K562 (cell line): ENCODE data around the gene PRM2. TPM values are rescaled to one million over a fixed set of nuclear protein-coding genes. Genes with fewer than 3 reads are reported as not detected.

Source experiments
- ATAC-seq: fragments of 200-7000 bp; cut with Tn5 transposase; 3 replicates; pipeline ENCODE4 v1.9.1; 2020; ENCODE audit warnings: moderate library complexity
- BruUV-seq: library from RNA; stranded (reverse); fragments of 400-500 nt; replicated peaks from 2 replicates; lab custom pipeline; 2021; lab: Mats Ljungman, UMichigan
- CTCF ChIA-PET: fragments of 300-600 bp; formaldehyde crosslinking; extraction: SDS; loops from one replicate; lab custom pipeline; 2021; ENCODE audit warnings: low intra/inter-chr PET ratio; lab: Yijun Ruan, JAX
- POLR2A ChIA-PET: fragments of 300-600, 350-650 bp; sonication (Branson Sonifier 250); formaldehyde crosslinking; extraction: SDS; loops from one replicate; lab custom pipeline; 2021; ENCODE audit warnings: antibody characterized with exemption, inconsistent platforms; lab: Yijun Ruan, JAX
- DNase-seq, 4 experiments: peaks; one replicate each; pipeline versions ENCODE4 v3.0.0 to v3.0.0-alpha.2; 2011 to 2018; ENCODE audit warnings: low spot score in 3 of 4, mixed read lengths in 3 of 4; ENCODE audit errors: extremely low read depth in 1 of 4
- FAIRE-seq: peaks from 2 replicates; lab custom pipeline; 2011; peaks lifted over from hg19 to GRCh38; lab: Jason Lieb, UNC
- H2AFZ ChIP-seq: 2 replicates; pipeline ENCODE4 v1.6.0; 2011; ENCODE audit warnings: low read depth, low read length, control low read depth, inconsistent platforms
- H3K27ac ChIP-seq: fragments of 200-600 bp; 3 replicates; pipeline ENCODE4 v1.8.0; 2011; ENCODE audit warnings: low read depth, mild to moderate bottlenecking, control low read depth, inconsistent platforms, low read length, moderate library complexity, mixed read lengths; ENCODE audit errors: extremely low read depth
- H3K27me3 ChIP-seq, 2 experiments: fragments of 300-600 bp in 1 of 2; 2 replicates in 1 of 2; 3 replicates in 1 of 2; pipeline versions ENCODE4 v1.6.0 to v1.8.0; 2011; ENCODE audit warnings: inconsistent platforms in 2 of 2, low read length in 2 of 2, mild to moderate bottlenecking in 1 of 2, mixed read lengths in 1 of 2, moderate library complexity in 1 of 2; ENCODE audit not compliant: control insufficient read depth in 2 of 2, insufficient read depth in 2 of 2
- H3K36me3 ChIP-seq: fragments of 300-600 bp; 3 replicates; pipeline ENCODE4 v1.8.0; 2011; ENCODE audit warnings: mild to moderate bottlenecking, low read length, inconsistent platforms; ENCODE audit not compliant: control insufficient read depth, insufficient read depth
- H3K4me1 ChIP-seq, 2 experiments: fragments of 200-600 bp in 1 of 2; replicated peaks in 1 of 2; 2 replicates in 1 of 2; 3 replicates in 1 of 2; pipeline versions ENCODE4 v1.5.1 to v1.8.0; 2011; ENCODE audit warnings: inconsistent platforms in 2 of 2, low read length in 2 of 2, mild to moderate bottlenecking in 1 of 2, mixed read lengths in 1 of 2, moderate library complexity in 1 of 2; ENCODE audit not compliant: control insufficient read depth in 2 of 2, insufficient read depth in 2 of 2
- H3K4me2 ChIP-seq: 2 replicates; pipeline ENCODE4 v1.6.1; 2011; ENCODE audit warnings: low read length, control low read depth, inconsistent platforms, mixed read lengths; ENCODE audit not compliant: insufficient read depth
- H3K4me3 ChIP-seq: fragments of 200-600 bp; sonication (generic), shearing (Covaris generic); 2 replicates; pipeline ENCODE4 v1.5.1; 2016; ENCODE audit warnings: control low read depth, inconsistent platforms
- H3K79me2 ChIP-seq: fragments of 200-600 bp; 3 replicates; pipeline ENCODE4 v1.8.0; 2011; ENCODE audit warnings: low read length, inconsistent platforms; ENCODE audit not compliant: control insufficient read depth, insufficient read depth
- H3K9ac ChIP-seq, 2 experiments: 2 replicates each; pipeline versions ENCODE4 v1.6.0 to v1.6.1; 2011; ENCODE audit warnings: low read depth in 2 of 2, low read length in 2 of 2, control low read depth in 1 of 2, inconsistent platforms in 1 of 2, mild to moderate bottlenecking in 1 of 2, mixed read lengths in 1 of 2; ENCODE audit not compliant: insufficient read depth in 1 of 2
- H3K9me1 ChIP-seq: one replicate; pipeline ENCODE4 v1.6.0; 2011; ENCODE audit warnings: inconsistent platforms, mild to moderate bottlenecking, low read length, moderate library complexity; ENCODE audit not compliant: control insufficient read depth, insufficient read depth
- H3K9me3 ChIP-seq: replicated peaks from 2 replicates; pipeline ENCODE4 v1.5.1; 2011; ENCODE audit warnings: low read depth, low read length, inconsistent platforms; ENCODE audit not compliant: control insufficient read depth, insufficient read depth
- H4K20me1 ChIP-seq: replicated peaks from 2 replicates; pipeline ENCODE4 v1.6.1; 2011; ENCODE audit warnings: low read length, inconsistent platforms, mixed read lengths; ENCODE audit not compliant: control insufficient read depth, insufficient read depth
- BCOR ChIP-seq: fragments of 450-650 bp; IDR thresholded peaks from 2 replicates; pipeline ENCODE4 v1.6.1; 2016
- DPF2 ChIP-seq: fragments of 450-650 bp; IDR thresholded peaks from 2 replicates; pipeline ENCODE4 v1.6.1; 2016
- RBM25 ChIP-seq: fragments of 200-400 bp; formaldehyde crosslinking; IDR thresholded peaks from 2 replicates; pipeline ENCODE4 v1.6.1; 2018; ENCODE audit warnings: low read length, low read depth, moderate library complexity; ENCODE audit not compliant: severe bottlenecking
- ZFP36 ChIP-seq: fragments of 150-350 bp; IDR thresholded peaks from 2 replicates; pipeline ENCODE4 v1.6.1; 2018; ENCODE audit warnings: low read length, low read depth; ENCODE audit not compliant: partially characterized antibody
- ZNF77 ChIP-seq: fragments of 250-450 bp; sonication (Bioruptor Pico); IDR thresholded peaks from 2 replicates; pipeline ENCODE4 v1.5.0; 2020
- WGBS: fragments of 100-300 bp; shearing (Covaris generic); methylation state at CpG from one replicate; pipeline ENCODE4 v1.1.6; 2016; ENCODE audit warnings: low coverage, mixed read lengths; ENCODE audit not compliant: insufficient coverage; ENCODE audit errors: missing lambda C conversion rate; 5-methylcytosine and 5-hydroxymethylcytosine counted together
- in situ Hi-C: fragments of 300-500 bp; cut with MboI; formaldehyde crosslinking; loops from 4 replicates; pipeline ENCODE4 v1.15.0; 2018; ENCODE audit warnings: inconsistent platforms, mixed read lengths
- intact Hi-C: fragments of 100-400 bp; cut with micrococcal nuclease; formaldehyde crosslinking; loops from 2 replicates; pipeline ENCODE4 v1.14.2; 2022
- microRNA-seq: library from miRNA; unstranded; fragments of <30 nt; microRNA quantifications from one replicate; pipeline ENCODE4, GENCODE V29; 2018; ENCODE audit warnings: borderline microRNAs expressed
- polyA plus RNA-seq, 8 experiments: library from polyadenylated mRNA; depleted of rRNA in 4 of 8; stranded (reverse) in 5 of 8; unstranded in 3 of 8; fragments of >200 nt; fragmentation: Nextera tagmentation in 2 of 8; fragmentation: Illumina TruSeq in 1 of 8; extraction: Ambion mirVana in 2 of 8; extraction: Trizol in 1 of 8; gene quantifications; 2 replicates each; pipeline versions ENCODE4 v1.2.1 to v1.2.3, GENCODE V29; 2011 to 2014; ENCODE audit warnings: inconsistent platforms in 1 of 8, missing spikeins in 1 of 8
- small RNA-seq: library from RNA; depleted of rRNA; stranded (forward); fragments of <200 nt; gene quantifications from one replicate; pipeline ENCODE3, GENCODE V24; 2014
- total RNA-seq, 7 experiments: library from RNA; depleted of rRNA in 6 of 7; stranded (reverse); fragments of >200 nt in 6 of 7; fragmentation: Illumina TruSeq in 2 of 7; extraction: Trizol in 2 of 7; gene quantifications; 2 replicates each; pipeline versions ENCODE4 v1.2.1 to v1.2.3, GENCODE V29; 2011 to 2021; ENCODE audit warnings: low replicate concordance in 1 of 7

Gene PRM2
- total and polyA plus RNA-seq, 9 of the 15 experiments (the other 6 are each of a cell fraction or from before 2014, with no cell fraction given), result not detected

DNA sequence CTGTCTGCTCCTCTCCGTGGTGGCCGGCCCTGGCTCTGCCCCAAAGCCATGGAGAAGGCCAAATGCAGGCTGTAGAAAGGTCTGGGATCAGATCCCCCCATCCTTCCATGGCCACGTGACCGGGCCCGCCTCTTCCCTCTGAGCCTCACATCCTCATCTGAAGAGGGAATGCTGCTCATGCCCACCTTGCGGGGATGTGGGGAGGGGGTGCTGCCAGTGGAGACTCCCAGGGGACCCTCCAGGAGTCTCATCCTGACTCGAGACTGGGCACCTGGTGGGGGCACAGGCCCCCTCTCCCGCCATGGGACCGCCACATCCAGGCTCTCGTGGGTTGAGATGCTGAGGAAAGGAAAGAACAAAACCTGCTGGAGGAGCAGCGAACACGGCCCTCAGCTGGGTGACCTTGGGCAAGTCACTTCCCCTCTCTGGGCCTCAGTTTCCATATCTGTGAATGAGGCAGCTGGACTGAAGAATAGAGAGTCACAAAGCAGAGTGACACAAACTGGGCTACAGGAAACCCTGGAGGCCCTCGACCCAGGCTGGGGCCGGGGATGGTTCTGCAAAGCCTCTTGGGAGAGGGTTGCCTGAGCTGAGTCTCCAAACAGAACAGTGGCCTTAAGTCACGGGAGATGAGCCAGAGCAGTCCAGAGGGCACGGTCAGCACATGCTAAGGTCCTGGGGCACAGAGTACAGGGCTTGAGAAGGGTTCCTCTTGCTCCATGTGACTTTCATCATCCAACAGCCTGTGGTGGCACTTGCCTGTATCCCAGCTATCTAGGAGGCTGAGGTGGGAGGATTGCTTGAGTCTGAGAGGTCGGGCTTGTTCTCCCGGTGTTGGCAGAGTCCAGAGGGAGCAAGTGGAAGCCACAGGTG, 50.4 kb downstream of the PRM2 start:
- DNase-seq, result no peak
- no peaks in the 10 kb centered on the region for H3K9me3 ChIP-seq
- in situ Hi-C loops, result no loop called here
- no peak for FAIRE-seq
- no peaks in the 10 kb centered on the region for H3K79me2 ChIP-seq
- H3K9me1 ChIP-seq, result no peaks in the 10 kb centered on the region
- ATAC-seq, result no peak
- H4K20me1 ChIP-seq, result no peaks in the 10 kb centered on the region
- H3K4me1 ChIP-seq, result peaks cover 8 to 22% of the 10 kb centered on the region in 2 experiments
- no peak overlapping the region for H3K4me3 ChIP-seq
- 72% methylated on average over 14 of the region's 18 CpGs for WGBS
- TF ChIP-seq RBM25 (peak; percentile 83), ZFP36 (peak; percentile 4), BCOR (peak; percentile 52), DPF2 (no peak), ZNF77 (CRISPR knock-in tag) (no peak)
- H3K9ac ChIP-seq, result 0 out of 4 replicates have a peak overlapping the region, but pooled peaks of 1 of the 2 experiments have one; percentile 17
- no peaks in the 10 kb centered on the region for H3K36me3 ChIP-seq
- H3K4me2 ChIP-seq, result no peak overlapping the region
- H2AFZ ChIP-seq, result no peak overlapping the region
- no peaks in the 10 kb centered on the region for H3K27me3 ChIP-seq
- ChIA-PET POLR2A (interaction anchor here (0.6 to 0.8 kb wide), 2 partner anchors 29 to 228 kb away, joined by 3 to 4 read pairs; no protein-coding TSS in a partner anchor), CTCF (no interaction called here)
- BruUV-seq, result no TSS peak
- H3K27ac ChIP-seq, result no peak overlapping the region
- intact Hi-C loops, result no loop called here

Small RNA genes lying within 50 kb of the gene (microRNA-seq; reads per million reads assigned to microRNA genes)
- not detected for gene MIR548H2

Small RNA genes lying within 50 kb of the gene (small RNA-seq; reads per million reads assigned to genes)
- not detected for gene MIR548H2
- not detected for gene RF00019
- not detected for gene RF00554

Other genes starting within 250 kb of the PRM2 start
- gene SOCS1, start 20.3 kb downstream of the PRM2 start, total RNA-seq (2014; rRNA removed), result 2.9 and 3.3 TPM in 2 replicates
- gene SOCS1, start 20.3 kb downstream of the PRM2 start, total RNA-seq (2014; rRNA removed; fragmentation: Illumina TruSeq; extraction: Trizol), result 0.29 and 0.44 TPM in 2 replicates
- gene SOCS1, start 20.3 kb downstream of the PRM2 start, total RNA-seq (2015; rRNA removed; fragmentation: Illumina TruSeq; extraction: Trizol), result 1.8 and 2.3 TPM in 2 replicates
- gene SOCS1, start 20.3 kb downstream of the PRM2 start, total RNA-seq (2021), result 7.1 and 7.5 TPM in 2 replicates
- 3.8 and 6.4 TPM in 2 replicates for gene SOCS1, start 20.3 kb downstream of the PRM2 start, polyA plus RNA-seq (2011; rRNA removed)
- gene SOCS1, start 20.3 kb downstream of the PRM2 start, polyA plus RNA-seq (2014; fragmentation: Illumina TruSeq; extraction: Trizol), result 1.1 and 1.4 TPM in 2 replicates
- under 1 TPM; 0.04 to 0.10 TPM for gene SOCS1, start 20.3 kb downstream of the PRM2 start, polyA plus RNA-seq (2014; fragmentation: Nextera tagmentation; extraction: Ambion mirVana)
- 6.2 and 7.2 TPM in 2 replicates for gene SOCS1, start 20.3 kb downstream of the PRM2 start, polyA plus RNA-seq (2014; rRNA removed)
- not detected in 2 replicates for gene TNP2, start 7.2 kb downstream of the PRM2 start, total RNA-seq (2014; rRNA removed)
- gene TNP2, start 7.2 kb downstream of the PRM2 start, total RNA-seq (2014; rRNA removed; fragmentation: Illumina TruSeq; extraction: Trizol), result not detected in 2 replicates
- gene TNP2, start 7.2 kb downstream of the PRM2 start, total RNA-seq (2015; rRNA removed; fragmentation: Illumina TruSeq; extraction: Trizol), result not detected in 2 replicates
- not detected in 2 replicates for gene TNP2, start 7.2 kb downstream of the PRM2 start, total RNA-seq (2021)
- gene TNP2, start 7.2 kb downstream of the PRM2 start, polyA plus RNA-seq (2011; rRNA removed), result not detected in 2 replicates
- not detected in 2 replicates for gene TNP2, start 7.2 kb downstream of the PRM2 start, polyA plus RNA-seq (2014; fragmentation: Illumina TruSeq; extraction: Trizol)
- not detected for gene TNP2, start 7.2 kb downstream of the PRM2 start, polyA plus RNA-seq (2014; fragmentation: Nextera tagmentation; extraction: Ambion mirVana)
- not detected in 2 replicates for gene TNP2, start 7.2 kb downstream of the PRM2 start, polyA plus RNA-seq (2014; rRNA removed)
- gene PRM3, start 2.9 kb downstream of the PRM2 start, total RNA-seq (2014; rRNA removed), result not detected in 2 replicates
- gene PRM3, start 2.9 kb downstream of the PRM2 start, total RNA-seq (2014; rRNA removed; fragmentation: Illumina TruSeq; extraction: Trizol), result not detected in 2 replicates
- gene PRM3, start 2.9 kb downstream of the PRM2 start, total RNA-seq (2015; rRNA removed; fragmentation: Illumina TruSeq; extraction: Trizol), result not detected in 2 replicates
- not detected in 2 replicates for gene PRM3, start 2.9 kb downstream of the PRM2 start, total RNA-seq (2021)
- not detected in 2 replicates for gene PRM3, start 2.9 kb downstream of the PRM2 start, polyA plus RNA-seq (2011; rRNA removed)
- not detected in 2 replicates for gene PRM3, start 2.9 kb downstream of the PRM2 start, polyA plus RNA-seq (2014; fragmentation: Illumina TruSeq; extraction: Trizol)
- not detected for gene PRM3, start 2.9 kb downstream of the PRM2 start, polyA plus RNA-seq (2014; fragmentation: Nextera tagmentation; extraction: Ambion mirVana)
- not detected in 2 replicates for gene PRM3, start 2.9 kb downstream of the PRM2 start, polyA plus RNA-seq (2014; rRNA removed)
- gene PRM1, start 4.8 kb upstream of the PRM2 start, total RNA-seq (2014; rRNA removed), result not detected in 2 replicates
- not detected in 2 replicates for gene PRM1, start 4.8 kb upstream of the PRM2 start, total RNA-seq (2014; rRNA removed; fragmentation: Illumina TruSeq; extraction: Trizol)
- gene PRM1, start 4.8 kb upstream of the PRM2 start, total RNA-seq (2015; rRNA removed; fragmentation: Illumina TruSeq; extraction: Trizol), result not detected in 2 replicates
- gene PRM1, start 4.8 kb upstream of the PRM2 start, total RNA-seq (2021), result not detected in 2 replicates
- gene PRM1, start 4.8 kb upstream of the PRM2 start, polyA plus RNA-seq (2011; rRNA removed), result not detected in 2 replicates
- not detected in 2 replicates for gene PRM1, start 4.8 kb upstream of the PRM2 start, polyA plus RNA-seq (2014; fragmentation: Illumina TruSeq; extraction: Trizol)
- gene PRM1, start 4.8 kb upstream of the PRM2 start, polyA plus RNA-seq (2014; fragmentation: Nextera tagmentation; extraction: Ambion mirVana), result not detected
- gene PRM1, start 4.8 kb upstream of the PRM2 start, polyA plus RNA-seq (2014; rRNA removed), result not detected in 2 replicates
- 23.2 and 35.2 TPM in 2 replicates for gene RMI2, start 69.0 kb upstream of the PRM2 start, total RNA-seq (2014; rRNA removed)
- 32.6 and 39.9 TPM in 2 replicates for gene RMI2, start 69.0 kb upstream of the PRM2 start, total RNA-seq (2014; rRNA removed; fragmentation: Illumina TruSeq; extraction: Trizol)
- gene RMI2, start 69.0 kb upstream of the PRM2 start, total RNA-seq (2015; rRNA removed; fragmentation: Illumina TruSeq; extraction: Trizol), result 16.1 and 16.4 TPM in 2 replicates
- gene RMI2, start 69.0 kb upstream of the PRM2 start, total RNA-seq (2021), result 33.7 and 38.8 TPM in 2 replicates
- gene RMI2, start 69.0 kb upstream of the PRM2 start, polyA plus RNA-seq (2011; rRNA removed), result 27.4 and 35.0 TPM in 2 replicates
- gene RMI2, start 69.0 kb upstream of the PRM2 start, polyA plus RNA-seq (2014; fragmentation: Illumina TruSeq; extraction: Trizol), result 43.4 and 48.8 TPM in 2 replicates
- gene RMI2, start 69.0 kb upstream of the PRM2 start, polyA plus RNA-seq (2014; fragmentation: Nextera tagmentation; extraction: Ambion mirVana), result 10 to 100 TPM in 1 of 2 experiments, 1 to 10 TPM in 1; 8.0 to 10.3 TPM
- 32.5 and 36.9 TPM in 2 replicates for gene RMI2, start 69.0 kb upstream of the PRM2 start, polyA plus RNA-seq (2014; rRNA removed)